ENCODE data around the gene CCDC195.

Gene CCDC195

GRCh38 chr2:224670203-224670602, 46.0 kb downstream of the CCDC195 start:
- TF ChIP-seq ZFP30 (CRISPR knock-in tag; IDR thresholded peaks at IDR 0.05) (no peak), CSRNP3 (CRISPR knock-in tag; IDR thresholded peaks at IDR 0.05) (no peak), TOX (CRISPR knock-in tag; IDR thresholded peaks at IDR 0.05; ENCODE audit: borderline replicate concordance) (no peak), RARB (CRISPR knock-in tag; IDR thresholded peaks at IDR 0.05) (no peak), ZNF8 (CRISPR knock-in tag; IDR thresholded peaks at IDR 0.05) (no peak), TSHZ2 (CRISPR knock-in tag; IDR thresholded peaks at IDR 0.05) (no peak), SNAI2 (CRISPR knock-in tag; IDR thresholded peaks at IDR 0.05) (no peak), PPARA (CRISPR knock-in tag; IDR thresholded peaks at IDR 0.05; ENCODE audit: borderline replicate concordance) (no peak), ZC3H10 (CRISPR knock-in tag; IDR thresholded peaks at IDR 0.05) (no peak)
- ATAC-seq: no peak

GRCh38 chr2:224669449-224669848, 46.7 kb downstream of the CCDC195 start:
- no peak for ATAC-seq
- no peak for TF ChIP-seq PATZ1 (CRISPR knock-in tag; IDR thresholded peaks at IDR 0.05; ENCODE audit: borderline replicate concordance)
- no peak for TF ChIP-seq ZNF565 (CRISPR knock-in tag; conservative IDR thresholded peaks at IDR 0.05; ENCODE audit: low read depth)
- TF ChIP-seq POU6F1 (CRISPR knock-in tag; IDR thresholded peaks at IDR 0.05; ENCODE audit: borderline replicate concordance, low read depth): no peak
- TF ChIP-seq CSDC2 (CRISPR knock-in tag; IDR thresholded peaks at IDR 0.05): no peak
- TF ChIP-seq CREB5 (CRISPR knock-in tag; IDR thresholded peaks at IDR 0.05; ENCODE audit: low read depth): no peak
- TF ChIP-seq ISL1 (CRISPR knock-in tag; IDR thresholded peaks at IDR 0.05): no peak
- no peak for TF ChIP-seq ZNF8 (CRISPR knock-in tag; IDR thresholded peaks at IDR 0.05)
- no peak for TF ChIP-seq TOX (CRISPR knock-in tag; IDR thresholded peaks at IDR 0.05; ENCODE audit: borderline replicate concordance)
- no peak for TF ChIP-seq ESRRG (CRISPR knock-in tag; IDR thresholded peaks at IDR 0.05)
- TF ChIP-seq ZFP30 (CRISPR knock-in tag; IDR thresholded peaks at IDR 0.05): no peak
- TF ChIP-seq GLIS3 (CRISPR knock-in tag; IDR thresholded peaks at IDR 0.05): no peak
- no peak for TF ChIP-seq TSHZ2 (CRISPR knock-in tag; IDR thresholded peaks at IDR 0.05)
- no peak for TF ChIP-seq ARNTL (CRISPR knock-in tag; IDR thresholded peaks at IDR 0.05; ENCODE audit: borderline replicate concordance, low read depth)
- no peak for TF ChIP-seq OSR1 (CRISPR knock-in tag; IDR thresholded peaks at IDR 0.05)
- no peak for TF ChIP-seq TCF4 (CRISPR knock-in tag; IDR thresholded peaks at IDR 0.05; ENCODE audit: borderline replicate concordance)
- TF ChIP-seq ZFP3 (CRISPR knock-in tag; IDR thresholded peaks at IDR 0.05): no peak
